Activated CD8-positive, alpha-beta memory T cell treated with anti-CD3 and anti-CD28 coated beads, Interleukin-2, amount 10 ng/mL, durations not matched to agents 7 days and 5 days (primary cell): ENCODE results near the gene GPC6. TPM values are rescaled to one million over a fixed set of nuclear protein-coding genes. Genes with fewer than 3 reads are reported as not detected.

Experiments used
- ATAC-seq: fragments of 150-1000 bp; cut with Tn5 transposase; one replicate; pipeline ENCODE4 v1.10.0; 2021; ENCODE audit warnings: moderate library complexity
- CTCF ChIA-PET: fragments of 350-600 bp; sonication (Branson Sonifier 250); formaldehyde crosslinking; loops from one replicate; lab custom pipeline; 2021; ENCODE audit warnings: antibody characterized with exemption; lab: Charles Lee
- DNase-seq: peaks from one replicate; pipeline ENCODE4 v3.0.0-alpha.2; 2020
- H3K27ac Mint-ChIP-seq: one replicate; pipeline ENCODE4 v1.8.0; 2021; ENCODE audit warnings: mild to moderate bottlenecking, mixed read lengths
- H3K27me3 Mint-ChIP-seq: one replicate; pipeline ENCODE4 v1.8.0; 2021; ENCODE audit warnings: mixed read lengths
- H3K36me3 Mint-ChIP-seq: one replicate; pipeline ENCODE4 v1.8.0; 2021; ENCODE audit warnings: mild to moderate bottlenecking, mixed read lengths
- H3K4me1 Mint-ChIP-seq: one replicate; pipeline ENCODE4 v1.8.0; 2021; ENCODE audit warnings: mixed read lengths
- H3K4me3 Mint-ChIP-seq: one replicate; pipeline ENCODE4 v1.8.0; 2021; ENCODE audit warnings: mild to moderate bottlenecking, moderate library complexity, mixed read lengths
- H3K9me3 Mint-ChIP-seq: one replicate; pipeline ENCODE4 v1.8.0; 2022; ENCODE audit warnings: low read depth, mixed read lengths
- total RNA-seq, 2 experiments: library from RNA; stranded (reverse); gene quantifications; one replicate each; pipeline ENCODE4 v1.2.3, GENCODE V29; 2021

The GPC6 gene
- total RNA-seq, 2 experiments from 2014 or later: not detected

DNA sequence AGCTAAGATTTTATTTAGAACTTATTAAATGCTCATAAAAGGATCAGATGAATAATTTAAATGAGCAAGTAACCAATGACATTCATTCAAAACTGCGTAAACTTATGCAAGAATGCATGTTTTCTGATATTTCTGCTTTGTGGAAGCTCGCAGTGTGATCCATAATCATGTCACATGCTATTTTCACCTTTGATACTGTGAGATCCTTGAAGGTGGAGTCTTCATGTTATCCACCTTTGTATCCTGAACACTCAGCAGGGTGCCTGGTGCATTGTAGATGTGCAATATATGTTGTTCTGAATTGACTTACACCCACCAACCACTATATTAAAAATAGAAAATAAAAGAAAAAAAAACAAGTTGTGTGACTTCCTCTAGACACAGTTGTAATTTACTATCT, 919.4 kb downstream of the GPC6 start:
- DNase-seq (no peak), ATAC-seq (no peak)
- Mint-ChIP-seq H3K4me3 (no peak overlapping the region), H3K36me3 (no peaks in the 10 kb centered on the region), H3K27me3 (peaks cover 8% of the 10 kb centered on the region), H3K27ac (no peak overlapping the region), H3K9me3 (no peaks in the 10 kb centered on the region), H3K4me1 (no peaks in the 10 kb centered on the region)
- CTCF ChIA-PET: no interaction called here

DNA sequence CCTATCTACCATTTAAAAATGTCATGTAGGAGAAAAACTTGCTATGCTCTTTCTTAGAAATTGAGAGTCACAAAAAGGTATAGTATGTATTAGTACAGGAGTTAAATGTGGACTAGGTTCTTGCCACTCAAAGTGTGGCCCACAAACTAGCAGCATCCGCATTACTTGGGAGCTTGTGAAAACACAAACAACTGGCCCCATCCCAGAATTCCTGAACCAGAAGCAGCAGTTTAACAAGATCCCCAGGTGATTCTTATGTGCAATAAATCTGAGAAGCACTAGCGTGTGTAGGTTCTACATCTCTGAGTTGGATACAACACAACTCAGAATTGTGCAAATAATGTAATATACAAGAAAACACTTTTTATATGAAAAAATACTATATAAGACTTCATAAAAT, 927.0 kb downstream of the GPC6 start:
- Mint-ChIP-seq H3K27me3 (peaks cover 13% of the 10 kb centered on the region), H3K4me1 (no peaks in the 10 kb centered on the region), H3K9me3 (no peaks in the 10 kb centered on the region), H3K27ac (no peak overlapping the region), H3K36me3 (no peaks in the 10 kb centered on the region), H3K4me3 (no peak overlapping the region)
- no peak for ATAC-seq
- DNase-seq: no peak
- CTCF ChIA-PET: interaction anchor here (1.0 to 1.5 kb wide), 2 partner anchors 15 to 208 kb away, joined by 3 to 4 read pairs; no protein-coding TSS in a partner anchor

- no peaks in the 10 kb centered on the region for H3K9me3 Mint-ChIP-seq
- ATAC-seq (no peak), DNase-seq (no peak)
- no peaks in the 10 kb centered on the region for H3K36me3 Mint-ChIP-seq
- H3K4me1 Mint-ChIP-seq: no peaks in the 10 kb centered on the region
- H3K27me3 Mint-ChIP-seq: peaks cover 13% of the 10 kb centered on the region
- H3K27ac Mint-ChIP-seq: no peak overlapping the region
- CTCF ChIA-PET: no interaction called here
- no peak overlapping the region for H3K4me3 Mint-ChIP-seq
Measured at GRCh38 chr13:94154367-94154766, 927.8 kb downstream of the GPC6 start.

DNA sequence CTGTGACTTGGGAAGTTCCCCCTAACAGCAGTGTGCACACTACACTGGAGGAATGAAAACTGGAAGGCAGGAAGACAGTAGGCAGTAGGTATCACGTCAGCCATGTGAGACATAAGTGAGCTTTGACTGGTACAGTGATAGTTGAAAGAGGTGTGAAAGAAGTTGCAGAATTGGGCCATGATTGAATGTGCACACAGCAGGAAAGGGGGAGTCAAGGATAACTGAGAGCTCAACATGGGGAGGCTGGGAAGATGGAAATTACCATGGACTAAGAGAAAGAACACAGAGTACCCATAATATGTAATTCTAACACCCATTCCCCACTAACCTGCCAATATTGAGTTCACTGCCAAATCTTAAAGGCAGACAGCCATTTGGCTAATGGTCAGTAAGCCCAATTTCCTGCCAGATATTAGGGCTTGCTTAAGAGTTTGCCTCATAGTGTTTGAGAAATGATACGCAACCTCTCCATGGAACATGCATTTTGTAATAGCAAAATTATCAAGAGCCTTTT, 931.2 kb downstream of the GPC6 start:
- Mint-ChIP-seq H3K9me3 (no peaks in the 10 kb centered on the region), H3K36me3 (no peaks in the 10 kb centered on the region), H3K4me3 (no peak overlapping the region), H3K27ac (no peak overlapping the region), H3K4me1 (no peaks in the 10 kb centered on the region), H3K27me3 (peaks cover 5% of the 10 kb centered on the region)
- DNase-seq (no peak), ATAC-seq (no peak)
- CTCF ChIA-PET: no interaction called here

- CTCF ChIA-PET: no interaction called here
Measured at GRCh38 chr13:94160875-94161274, 934.3 kb downstream of the GPC6 start.

DNA sequence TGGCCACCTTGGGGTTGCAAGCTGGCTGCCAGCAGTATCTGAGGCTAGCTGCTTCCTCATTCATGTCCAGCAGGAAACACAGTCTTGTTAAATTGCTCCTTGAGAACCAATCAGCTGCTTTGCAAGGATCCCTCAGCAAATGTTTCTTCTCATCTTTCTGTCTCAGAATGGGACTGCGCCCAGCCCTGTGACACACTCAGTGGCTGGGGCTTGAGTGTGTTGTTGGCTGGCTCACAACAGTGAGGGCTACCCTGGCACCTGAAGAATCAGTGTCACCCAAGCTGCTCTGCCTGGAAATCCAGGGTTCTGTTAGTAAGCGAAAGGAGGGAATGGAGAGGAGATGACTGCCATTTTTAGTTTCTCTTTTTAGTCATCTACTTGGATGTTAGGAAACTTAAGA, 935.7 kb downstream of the GPC6 start:
- DNase-seq: no peak
- H3K27ac Mint-ChIP-seq: no peak overlapping the region
- H3K4me1 Mint-ChIP-seq: no peaks in the 10 kb centered on the region
- CTCF ChIA-PET: no interaction called here
- ATAC-seq: no peak
- no peaks in the 10 kb centered on the region for H3K36me3 Mint-ChIP-seq
- no peaks in the 10 kb centered on the region for H3K9me3 Mint-ChIP-seq
- no peak overlapping the region for H3K4me3 Mint-ChIP-seq
- no peaks in the 10 kb centered on the region for H3K27me3 Mint-ChIP-seq

More at GRCh38 chr13:94160875-94161274, 934.3 kb downstream of the GPC6 start:
- no peaks in the 10 kb centered on the region for H3K4me1 Mint-ChIP-seq
- DNase-seq (no peak), ATAC-seq (no peak)
- no peak overlapping the region for H3K4me3 Mint-ChIP-seq
- no peaks in the 10 kb centered on the region for H3K27me3 Mint-ChIP-seq
- H3K9me3 Mint-ChIP-seq: no peaks in the 10 kb centered on the region
- no peaks in the 10 kb centered on the region for H3K36me3 Mint-ChIP-seq
- no peak overlapping the region for H3K27ac Mint-ChIP-seq

DNA sequence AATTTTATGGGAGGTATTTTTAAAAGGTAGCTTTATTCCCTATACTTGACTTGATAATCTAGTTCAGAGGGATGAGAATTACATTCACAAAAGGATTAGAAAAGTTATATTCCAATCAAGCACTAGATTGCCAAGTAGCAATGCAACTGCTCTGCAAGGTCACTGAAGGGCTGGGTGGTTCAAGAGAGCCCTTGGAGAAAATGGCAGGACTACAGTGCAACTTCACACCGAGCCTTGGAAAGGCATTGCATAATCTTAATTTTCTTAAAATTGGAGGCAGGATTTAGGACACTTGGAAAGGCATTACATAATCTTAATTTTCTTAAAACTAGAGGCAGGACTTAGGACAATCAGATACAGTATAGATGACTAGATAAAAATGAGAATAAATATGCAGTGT, 936.9 kb downstream of the GPC6 start:
- no peak for ATAC-seq
- Mint-ChIP-seq H3K27ac (no peak overlapping the region), H3K27me3 (no peaks in the 10 kb centered on the region), H3K36me3 (no peaks in the 10 kb centered on the region), H3K9me3 (no peaks in the 10 kb centered on the region), H3K4me1 (no peaks in the 10 kb centered on the region), H3K4me3 (no peak overlapping the region)
- CTCF ChIA-PET: no interaction called here
- no peak for DNase-seq

DNA sequence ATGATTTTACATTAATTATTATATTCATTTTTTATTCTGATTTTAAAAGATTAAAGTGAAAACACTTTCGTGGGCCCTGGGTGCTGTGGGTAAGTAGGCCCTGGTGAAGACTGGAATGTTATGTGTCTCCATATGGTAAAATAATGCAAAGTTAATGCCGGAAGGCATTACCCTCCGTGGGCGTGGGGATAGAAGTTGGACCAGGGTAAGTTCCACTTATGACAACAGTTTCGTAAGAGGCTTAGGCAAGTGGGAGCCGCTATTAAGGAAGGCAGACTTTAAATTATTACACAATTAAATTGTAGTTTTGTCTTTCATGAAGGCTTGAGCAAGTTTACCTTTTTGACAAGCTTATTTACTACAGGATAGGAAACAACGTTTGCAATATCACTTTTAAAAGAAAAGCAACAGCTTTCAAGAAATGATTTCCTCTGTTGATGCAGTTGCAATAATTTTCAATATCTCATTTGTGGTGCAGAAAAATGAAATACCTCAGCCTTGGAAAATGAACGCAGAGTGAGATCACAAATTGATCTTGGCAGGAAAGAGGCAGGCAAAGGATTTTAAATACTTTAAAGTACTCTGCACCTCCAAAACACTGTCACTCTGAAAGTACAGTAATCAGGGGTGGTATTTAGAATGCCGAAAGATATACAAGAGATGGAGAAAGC, 942.3 kb downstream of the GPC6 start:
- ATAC-seq: no peak
- Mint-ChIP-seq H3K9me3 (no peaks in the 10 kb centered on the region), H3K27me3 (peaks cover 2% of the 10 kb centered on the region), H3K4me1 (no peaks in the 10 kb centered on the region), H3K36me3 (no peaks in the 10 kb centered on the region), H3K27ac (no peak overlapping the region), H3K4me3 (no peak overlapping the region)
- CTCF ChIA-PET: no interaction called here
- DNase-seq: no peak

- no peak overlapping the region for H3K27ac Mint-ChIP-seq
- DNase-seq (no peak), ATAC-seq (no peak)
- CTCF ChIA-PET: no interaction called here
- H3K36me3 Mint-ChIP-seq: no peaks in the 10 kb centered on the region
- H3K9me3 Mint-ChIP-seq: no peaks in the 10 kb centered on the region
- H3K4me1 Mint-ChIP-seq: no peaks in the 10 kb centered on the region
- H3K27me3 Mint-ChIP-seq: peaks cover 4% of the 10 kb centered on the region
- no peak overlapping the region for H3K4me3 Mint-ChIP-seq
Measured at GRCh38 chr13:94169454-94170144, 943.0 kb downstream of the GPC6 start.

DNA sequence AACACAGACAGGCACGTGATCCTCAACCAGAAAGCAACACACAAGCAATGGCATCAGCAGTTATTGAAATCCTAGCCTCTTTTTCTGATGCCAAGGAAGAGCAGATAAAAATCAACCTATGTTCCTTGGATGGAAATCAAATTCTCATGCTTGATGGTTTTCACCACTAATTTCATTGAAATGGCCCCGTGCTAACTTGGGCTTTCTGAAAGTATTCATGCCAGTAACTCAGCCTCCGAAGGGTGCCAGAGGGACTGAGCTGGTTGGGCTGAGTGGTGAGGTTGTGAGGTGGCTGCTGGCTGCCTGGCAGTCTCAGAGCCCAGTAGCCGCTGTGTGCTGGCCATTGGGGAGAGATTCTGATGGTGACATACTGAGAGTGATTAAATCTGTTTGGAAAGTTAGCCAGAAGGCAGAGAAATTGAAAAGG, 943.6 kb downstream of the GPC6 start:
- ATAC-seq (no peak), DNase-seq (no peak)
- CTCF ChIA-PET: no interaction called here
- no peaks in the 10 kb centered on the region for H3K9me3 Mint-ChIP-seq
- no peak overlapping the region for H3K4me3 Mint-ChIP-seq
- H3K27me3 Mint-ChIP-seq: peaks cover 4% of the 10 kb centered on the region
- H3K4me1 Mint-ChIP-seq: no peaks in the 10 kb centered on the region
- H3K36me3 Mint-ChIP-seq: no peaks in the 10 kb centered on the region
- no peak overlapping the region for H3K27ac Mint-ChIP-seq

GRCh38 chr13:94172416-94172815, 945.8 kb downstream of the GPC6 start:
- H3K9me3 Mint-ChIP-seq: no peaks in the 10 kb centered on the region
- H3K4me3 Mint-ChIP-seq: no peak overlapping the region
- CTCF ChIA-PET: interaction anchor here (1.3 to 1.8 kb wide), 3 partner anchors 169 to 191 kb away, joined by 3 to 5 read pairs (median 4); no protein-coding TSS in a partner anchor
- ATAC-seq: no peak
- DNase-seq: no peak
- H3K27me3 Mint-ChIP-seq: peaks cover 4% of the 10 kb centered on the region
- no peak overlapping the region for H3K27ac Mint-ChIP-seq
- no peaks in the 10 kb centered on the region for H3K36me3 Mint-ChIP-seq
- no peaks in the 10 kb centered on the region for H3K4me1 Mint-ChIP-seq

- H3K4me1 Mint-ChIP-seq: no peaks in the 10 kb centered on the region
- CTCF ChIA-PET: interaction anchor here (1.3 to 1.8 kb wide), 3 partner anchors 168 to 188 kb away, joined by 3 to 5 read pairs (median 3); no protein-coding TSS in a partner anchor
Measured at GRCh38 chr13:94173312-94173854, 946.8 kb downstream of the GPC6 start.

GRCh38 chr13:94174009-94174408, 947.4 kb downstream of the GPC6 start:
- H3K27ac Mint-ChIP-seq: no peak overlapping the region
- no peak overlapping the region for H3K4me3 Mint-ChIP-seq
- H3K4me1 Mint-ChIP-seq: peaks cover 3% of the 10 kb centered on the region
- ATAC-seq: no peak
- CTCF ChIA-PET: interaction anchor here (1.5 to 1.8 kb wide), 2 partner anchors 171 to 187 kb away, joined by 3 to 5 read pairs; no protein-coding TSS in a partner anchor
- H3K27me3 Mint-ChIP-seq: peaks cover 4% of the 10 kb centered on the region
- no peaks in the 10 kb centered on the region for H3K36me3 Mint-ChIP-seq
- H3K9me3 Mint-ChIP-seq: no peaks in the 10 kb centered on the region
- no peak for DNase-seq

More at GRCh38 chr13:94173312-94173854, 946.8 kb downstream of the GPC6 start:
- H3K36me3 Mint-ChIP-seq: no peaks in the 10 kb centered on the region
- no peaks in the 10 kb centered on the region for H3K9me3 Mint-ChIP-seq
- H3K4me3 Mint-ChIP-seq: no peak overlapping the region
- no peak overlapping the region for H3K27ac Mint-ChIP-seq
- H3K27me3 Mint-ChIP-seq: peaks cover 4% of the 10 kb centered on the region
- DNase-seq: no peak
- ATAC-seq: no peak
